Measurements from ENCODE around the gene RETSAT. TPM values are rescaled to one million over a fixed set of nuclear protein-coding genes. Genes with fewer than 3 reads are reported as not detected.

Gene RETSAT
- total and polyA plus RNA-seq, 11 donors, result 22.5 to 74.9 (median 40.2) TPM

- no peaks in the 10 kb centered on the region for H3K9me3 ChIP-seq
- H3K36me3 ChIP-seq, result peaks cover 0 to 53% (median 28%) of the 10 kb centered on the region in 9 donors
- 47 to 56% (median 55%) methylated on average over 15 of the region's 15 CpGs for WGBS, 4 donors
- H3K4me3 ChIP-seq, result peak overlapping the region in 1 of 12 donors; percentile 29
- TF ChIP-seq POLR2A (IDR thresholded peaks at IDR 0.05) (no peak), CTCF (IDR thresholded peaks at IDR 0.05) (no peak)
- H3K27ac ChIP-seq, result peak overlapping the region in 3 of 12 donors; percentile 5 to 42 (median 6)
- intact Hi-C loops (cut with DNase I), result loop anchor here in 1 of 10 donors (10.0 kb wide), 1 partner anchor 384 kb away; no protein-coding TSS in a partner anchor
- ATAC-seq (peak; percentile 18 to 59 (median 48)), DNase-seq (peak; percentile 40 to 76 (median 61))
- H3K27me3 ChIP-seq, result no peaks in the 10 kb centered on the region
- H3K4me1 ChIP-seq, result peaks cover 0 to 38% (median 11%) of the 10 kb centered on the region in 12 donors
Measured at GRCh38 chr2:85308896-85309555, 45.3 kb downstream of the RETSAT start.

- no peak overlapping the region for H3K27ac ChIP-seq
- WGBS, 4 donors, result 75 to 81% (median 78%) methylated on average over 6 of the region's 6 CpGs
- peaks cover 0 to 61% (median 31%) of the 10 kb centered on the region in 9 donors for H3K36me3 ChIP-seq
- intact Hi-C loops (cut with DNase I), result loop anchor here in 1 of 10 donors (10.0 kb wide), 1 partner anchor 383 kb away; no protein-coding TSS in a partner anchor
- no peak overlapping the region for H3K4me3 ChIP-seq
- peaks cover 0 to 38% (median 10%) of the 10 kb centered on the region in 12 donors for H3K4me1 ChIP-seq
- DNase-seq (no peak), ATAC-seq (no peak)
- H3K27me3 ChIP-seq, result no peaks in the 10 kb centered on the region
- TF ChIP-seq POLR2A (IDR thresholded peaks at IDR 0.05), result no peak
- no peak for TF ChIP-seq CTCF (IDR thresholded peaks at IDR 0.05)
- no peaks in the 10 kb centered on the region for H3K9me3 ChIP-seq
Measured at GRCh38 chr2:85308201-85308600, 46.1 kb downstream of the RETSAT start.

- no peak for ATAC-seq
- H3K4me1 ChIP-seq, result peaks cover 0 to 38% (median 10%) of the 10 kb centered on the region in 12 donors
- peak overlapping the region in 8 of 12 donors; percentile 4 to 51 (median 34) for H3K27ac ChIP-seq
- H3K36me3 ChIP-seq, result peaks cover 0 to 67% (median 37%) of the 10 kb centered on the region in 9 donors
- H3K9me3 ChIP-seq, result no peaks in the 10 kb centered on the region
- no peaks in the 10 kb centered on the region for H3K27me3 ChIP-seq
- H3K4me3 ChIP-seq, result no peak overlapping the region
- no peak for DNase-seq
- 63 to 74% (median 66%) methylated on average over 9 of the region's 9 CpGs for WGBS, 4 donors
- TF ChIP-seq CTCF (IDR thresholded peaks at IDR 0.05), result no peak
- no peak for TF ChIP-seq POLR2A (IDR thresholded peaks at IDR 0.05)
- intact Hi-C loops (cut with DNase I), result loop anchor here in 1 of 10 donors (10.0 kb wide), 1 partner anchor 383 kb away; no protein-coding TSS in a partner anchor
Measured at GRCh38 chr2:85307527-85307897, 46.8 kb downstream of the RETSAT start.

- intact Hi-C loops (cut with DNase I), result loop anchor here in 1 of 10 donors (10.0 kb wide), 1 partner anchor 379 kb away; no protein-coding TSS in a partner anchor
- peaks cover 0 to 62% (median 39%) of the 10 kb centered on the region in 9 donors for H3K36me3 ChIP-seq
Measured at GRCh38 chr2:85303780-85304531, 50.4 kb downstream of the RETSAT start.

More at GRCh38 chr2:85303780-85304531, 50.4 kb downstream of the RETSAT start:
- no peak overlapping the region for H3K27ac ChIP-seq
- H3K4me3 ChIP-seq, result no peak overlapping the region
- ATAC-seq (no peak), DNase-seq (no peak)
- WGBS, 4 donors, result 89 to 91% (median 90%) methylated on average over 28 of the region's 28 CpGs
- peaks cover 0 to 25% (median 10%) of the 10 kb centered on the region in 12 donors for H3K4me1 ChIP-seq
- H3K27me3 ChIP-seq, result no peaks in the 10 kb centered on the region
- TF ChIP-seq POLR2A (IDR thresholded peaks at IDR 0.05), result no peak
- no peaks in the 10 kb centered on the region for H3K9me3 ChIP-seq

All from heart left ventricle (tissue), 16 donors.